GM18861 (cell line): ENCODE data around the gene TMEM106C.

ENCODE experiments used
- ATAC-seq: cut with Tn5 transposase; IDR thresholded peaks from one replicate; pipeline ENCODE4 v1.9.1; 2021; ENCODE audit not compliant: unreplicated experiment

TMEM106C gene

DNA sequence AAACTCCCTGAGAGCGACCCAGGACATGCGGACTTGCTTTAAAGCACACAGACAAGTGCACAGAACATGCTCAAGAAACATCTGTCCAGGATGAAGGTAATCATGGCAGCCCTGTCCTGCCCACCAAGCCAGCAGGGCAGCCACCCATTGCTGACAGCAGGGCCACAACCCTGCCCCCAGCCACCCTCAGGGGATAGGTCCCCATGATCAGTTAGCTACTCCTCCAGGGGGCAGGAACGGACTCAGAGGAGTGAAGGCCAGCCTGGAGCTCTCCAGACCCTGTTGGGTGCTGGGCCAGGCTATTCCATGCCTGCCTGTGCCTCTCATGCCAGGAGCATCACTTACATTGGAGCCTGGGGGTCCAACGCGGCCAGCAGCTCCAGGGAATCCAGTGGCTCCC lies 15.8 kb downstream of the TMEM106C start:
- no peak for ATAC-seq

DNA sequence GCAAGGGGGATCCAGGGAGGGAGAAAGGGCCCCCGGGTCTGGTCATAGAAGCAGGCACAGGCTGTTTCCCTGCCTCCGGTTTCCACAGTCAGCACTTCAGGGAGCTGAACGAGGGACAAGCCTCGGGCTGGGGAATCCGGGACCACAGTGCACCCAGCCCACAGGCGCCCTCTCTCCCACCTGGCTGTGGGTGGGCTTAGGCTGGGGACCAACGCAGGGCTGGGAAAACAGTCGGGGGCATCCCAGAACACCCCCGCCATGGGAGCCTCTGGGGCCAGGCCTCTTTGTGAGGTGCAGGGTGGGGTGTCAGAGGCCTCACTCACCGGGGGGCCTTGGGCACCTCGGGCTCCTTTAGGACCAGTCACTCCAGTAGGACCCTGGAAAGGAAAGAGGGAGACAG lies 16.3 kb downstream of the TMEM106C start:
- no peak for ATAC-seq

DNA sequence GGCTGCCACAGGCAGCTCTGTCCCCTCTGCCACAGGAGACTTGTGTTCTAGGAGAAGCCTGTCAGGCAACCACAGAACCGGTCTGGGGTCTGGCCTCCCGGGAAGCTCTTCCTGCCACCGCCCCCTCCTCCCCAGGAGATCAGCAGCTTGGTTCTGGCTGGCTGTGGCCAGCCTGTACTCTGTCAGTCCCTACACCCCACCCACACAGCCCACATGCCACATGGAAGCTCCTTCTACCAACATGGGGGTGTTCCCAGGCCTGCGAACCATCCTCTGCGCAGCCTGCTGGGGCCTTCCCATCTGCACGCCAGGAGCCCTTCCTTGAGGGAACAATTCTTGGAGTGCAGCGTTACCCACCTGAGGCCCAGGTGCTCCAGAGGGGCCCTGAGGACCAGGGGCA lies 16.8 kb downstream of the TMEM106C start:
- ATAC-seq: no peak

DNA sequence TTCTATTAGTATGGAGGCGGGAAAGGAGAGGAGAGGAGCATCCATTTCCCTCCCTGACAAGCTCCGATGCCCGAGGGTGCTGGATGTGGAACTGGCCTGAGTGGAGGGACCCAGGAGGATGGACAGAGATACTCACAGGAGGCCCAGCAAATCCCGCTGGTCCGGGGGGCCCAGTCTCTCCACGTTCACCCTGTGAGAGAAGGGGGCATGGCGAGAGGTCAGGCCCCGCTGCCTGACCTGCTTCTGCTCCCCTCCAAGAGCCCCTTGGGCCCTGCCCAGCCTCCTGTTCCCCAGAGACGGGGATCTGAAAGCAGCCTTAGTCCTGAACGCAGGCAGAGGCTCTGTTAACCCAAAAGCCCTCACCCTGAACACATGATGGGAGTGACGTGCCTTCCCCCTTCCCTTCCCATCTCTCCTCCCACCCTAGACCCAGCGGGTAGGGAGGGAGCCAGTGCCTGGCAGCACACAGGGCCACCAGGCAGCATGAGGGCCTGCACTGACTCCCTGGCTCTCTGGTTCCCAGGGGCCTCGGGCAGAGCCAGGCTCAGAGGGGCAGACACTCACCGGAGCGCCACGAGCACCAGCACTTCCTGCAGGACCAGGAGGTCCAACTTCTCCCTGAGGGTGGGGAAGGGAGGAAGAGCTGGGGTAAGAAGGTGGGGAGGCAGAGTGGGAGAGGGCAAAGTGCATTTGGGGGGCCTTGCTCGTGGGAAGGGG lies 17.5 kb downstream of the TMEM106C start:
- no peak for ATAC-seq

- no peak for ATAC-seq
Measured at GRCh38 chr12:47981496-47982260, 18.3 kb downstream of the TMEM106C start.

- no peak for ATAC-seq
Measured at GRCh38 chr12:47982311-47982710, 18.9 kb downstream of the TMEM106C start.

GRCh38 chr12:47982770-47983169 lies 19.4 kb downstream of the TMEM106C start:
- no peak for ATAC-seq

DNA sequence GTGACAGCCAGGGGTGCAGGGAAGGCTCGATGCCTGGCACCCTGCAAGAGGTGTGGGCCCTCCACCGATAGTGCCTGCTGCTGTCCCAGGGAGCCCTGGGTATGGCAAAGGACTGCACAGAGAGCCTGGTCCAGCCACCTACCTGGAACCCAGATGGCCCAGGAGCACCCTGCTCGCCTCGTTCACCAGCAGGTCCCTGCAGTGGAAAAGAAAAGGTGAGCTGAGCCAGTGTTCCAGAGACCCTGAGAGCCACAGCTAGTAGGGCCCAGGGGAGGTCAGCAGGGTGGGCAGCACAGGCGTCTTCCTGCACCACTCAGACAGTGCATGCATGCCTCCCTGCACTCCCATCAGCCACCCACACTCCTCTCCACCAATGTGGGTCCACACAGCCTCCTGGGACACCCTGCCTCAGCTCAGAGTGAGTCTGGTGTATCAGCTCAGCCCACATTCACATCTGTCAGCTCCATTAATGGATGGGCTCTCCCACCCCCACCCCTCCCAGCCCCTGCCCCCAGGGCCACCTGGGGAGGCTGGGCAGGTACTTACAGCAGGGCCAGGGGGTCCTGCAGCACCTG lies 20.2 kb downstream of the TMEM106C start:
- no peak for ATAC-seq

GRCh38 chr12:47984331-47984801 lies 21.0 kb downstream of the TMEM106C start:
- no peak for ATAC-seq

- no peak for ATAC-seq
Measured at GRCh38 chr12:47985596-47986290, 22.3 kb downstream of the TMEM106C start.

- no peak for ATAC-seq
Measured at GRCh38 chr12:47986291-47986660, 22.9 kb downstream of the TMEM106C start.

DNA sequence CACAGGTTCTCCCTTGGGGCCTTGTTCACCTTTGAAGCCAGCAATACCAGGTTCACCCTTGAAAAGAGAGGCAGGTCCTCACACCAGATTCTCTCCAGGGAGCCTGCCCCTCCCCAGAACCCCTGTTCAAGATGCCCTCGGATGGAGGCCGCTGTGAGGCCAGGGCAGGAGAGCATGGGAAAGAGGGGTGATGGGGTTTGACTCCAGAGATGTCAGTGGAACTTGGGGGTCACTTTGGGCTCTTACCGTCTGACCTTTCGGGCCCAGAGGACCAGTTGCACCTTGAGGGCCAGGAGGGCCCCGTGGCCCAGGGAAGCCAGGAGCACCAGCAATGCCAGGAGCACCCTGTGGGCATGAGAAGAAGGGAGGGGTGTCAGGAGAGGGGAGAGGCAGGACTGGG lies 23.4 kb downstream of the TMEM106C start:
- ATAC-seq: no peak

DNA sequence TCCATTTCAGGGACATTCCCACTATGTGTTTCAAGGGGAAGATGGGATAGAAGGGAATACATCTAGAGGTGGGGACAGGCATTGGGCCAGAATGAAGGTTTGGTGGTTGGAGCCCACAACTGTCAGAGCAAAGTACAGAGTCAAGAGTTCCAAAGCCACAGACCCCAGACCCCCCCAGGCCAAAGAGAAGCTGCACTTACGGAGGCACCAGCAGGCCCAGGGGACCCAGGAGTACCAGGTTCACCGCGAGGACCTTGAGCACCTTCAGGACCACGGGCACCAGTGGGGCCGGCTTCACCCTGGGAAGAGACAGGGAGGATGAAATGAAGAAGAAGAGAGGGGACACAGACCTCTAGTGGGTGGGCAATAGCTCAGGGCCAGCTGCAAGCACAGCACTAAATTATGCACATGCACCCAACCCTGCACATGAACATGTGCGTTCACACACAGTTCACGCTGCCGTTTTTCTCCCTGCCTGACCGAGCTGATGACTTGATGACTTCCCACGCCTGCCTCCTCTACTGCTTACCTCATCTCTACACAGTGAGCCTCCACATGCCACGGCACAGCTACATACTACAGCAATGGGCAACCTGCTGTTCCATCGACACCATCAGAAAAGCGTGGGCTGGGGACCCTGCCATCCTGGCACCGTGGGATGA lies 24.1 kb downstream of the TMEM106C start:
- no peak for ATAC-seq

DNA sequence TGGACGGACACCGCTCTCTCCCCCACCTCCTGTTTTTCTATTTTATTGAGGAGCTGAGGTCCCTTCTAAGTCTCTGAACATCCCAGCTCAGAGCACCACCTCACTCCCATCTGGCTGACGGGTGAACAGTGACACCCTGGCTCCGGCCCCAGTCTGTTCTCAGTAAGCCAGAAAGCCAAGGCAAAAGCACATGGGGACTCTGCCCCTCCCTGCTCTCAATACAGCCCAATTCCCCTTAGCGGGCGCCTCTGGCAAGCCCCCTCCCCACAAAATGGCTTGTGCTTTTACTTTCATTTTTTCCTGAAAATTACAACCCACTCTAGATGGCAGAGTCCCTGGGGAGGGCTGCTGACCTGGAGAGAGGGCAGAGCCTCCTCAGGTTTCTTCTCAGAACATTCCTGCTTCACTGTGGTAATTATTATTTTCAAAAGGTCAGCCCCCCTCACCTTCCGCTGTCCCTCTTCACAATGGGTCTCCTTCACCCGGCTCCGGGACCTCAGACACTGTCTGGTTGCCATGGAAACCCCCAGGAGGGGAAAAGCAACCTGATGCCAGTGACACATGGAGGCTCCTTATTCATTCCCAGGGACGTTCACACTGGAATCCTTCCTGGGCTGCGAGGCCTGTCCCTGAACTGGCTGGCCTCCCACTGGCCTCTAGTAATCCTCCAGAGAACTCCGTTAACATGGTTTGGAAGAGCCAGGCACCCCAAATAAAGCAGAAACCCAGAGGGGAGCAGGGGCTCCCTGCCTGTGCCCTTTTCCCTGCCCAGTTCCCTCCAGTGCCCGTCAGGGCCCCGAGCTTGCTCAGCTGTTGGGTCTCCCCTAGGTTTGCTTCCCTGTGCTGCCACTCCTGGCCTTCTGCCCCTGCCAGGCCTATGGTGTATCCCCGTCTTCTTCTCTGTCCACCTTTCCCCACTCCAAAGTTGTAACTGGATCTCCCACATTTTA lies 25.0 kb downstream of the TMEM106C start:
- ATAC-seq: no peak

- ATAC-seq: no peak
Measured at GRCh38 chr12:47989023-47989417, 25.6 kb downstream of the TMEM106C start.

DNA sequence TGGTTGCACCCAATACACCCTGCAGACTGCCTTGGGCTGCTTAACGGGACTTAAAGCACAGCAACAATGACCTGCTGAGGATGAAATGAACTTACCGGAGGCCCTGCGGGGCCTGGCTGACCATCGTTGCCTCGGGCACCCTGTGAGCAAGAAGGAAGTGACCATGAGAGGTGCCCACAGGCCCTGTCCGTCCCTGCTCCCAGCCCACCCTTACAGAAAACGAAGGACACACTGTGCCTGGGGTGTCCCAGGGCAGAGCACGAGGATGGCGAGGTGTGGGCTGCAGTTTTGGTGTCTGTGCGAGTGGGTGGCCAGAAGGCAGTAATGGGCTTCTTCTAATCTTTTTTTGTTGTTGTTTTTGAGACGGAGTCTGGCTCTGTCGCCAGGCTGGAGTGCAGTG lies 26.3 kb downstream of the TMEM106C start:
- ATAC-seq: no peak

- ATAC-seq: peak; percentile 96
Measured at GRCh38 chr12:47990351-47991105, 27.1 kb downstream of the TMEM106C start.

GRCh38 chr12:47991106-47992061 lies 28.0 kb downstream of the TMEM106C start:
- no peak for ATAC-seq
